SU-DHL-6 (cell line): ENCODE data around the gene CCNY.

Source experiments
- CTCF ChIP-seq: fragments of 200-600 bp; sonication (generic); IDR thresholded peaks from one replicate; pipeline ENCODE4 v1.5.1; 2017; ENCODE audit warnings: antibody characterized with exemption, mild to moderate bottlenecking, low read length, moderate library complexity; ENCODE audit not compliant: insufficient read depth, poor library complexity, severe bottlenecking
- EZH2phosphoT487 ChIP-seq: fragments of 200-600 bp; sonication (generic), shearing (Covaris generic); conservative IDR thresholded peaks from 2 replicates; pipeline ENCODE4 v1.6.1; 2018; ENCODE audit warnings: mild to moderate bottlenecking, antibody characterized with exemption, low read length, moderate library complexity, mixed read lengths

- TF ChIP-seq CTCF (no peak), EZH2phosphoT487 (no peak)
These were observed 122.5 kb downstream of the CCNY start for GRCh38 chr10:35458500-35459448.
